ENCODE results near the gene GUCY2F.

The GUCY2F gene

DNA sequence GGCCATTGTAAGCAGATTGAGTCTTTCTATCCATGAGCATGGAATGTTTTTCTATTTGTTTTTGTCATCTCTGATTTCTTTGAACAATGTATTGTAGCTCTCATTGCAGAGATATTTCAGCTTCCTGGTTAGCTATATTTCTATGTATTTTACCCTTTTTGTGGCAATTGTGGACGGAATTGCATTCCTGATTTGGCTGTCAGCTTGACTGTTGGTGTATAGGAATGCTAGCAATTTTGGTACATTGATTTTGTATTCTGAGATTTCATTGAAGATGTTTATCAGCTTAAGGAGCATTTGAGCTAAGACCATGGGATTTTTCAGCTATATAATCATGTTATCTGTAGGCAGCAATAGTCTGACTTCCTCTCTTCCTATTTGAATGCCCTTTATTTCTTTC lies 154.6 kb downstream of the GUCY2F start:
- DNase-seq: no peak

Data from hippocampal formation (tissue), 2 donors.